VCaP (cell line): ENCODE measurements around the gene CDC42.

Experiments
- H3K27ac ChIP-seq: fragments of 450-650 bp; 2 replicates; pipeline ENCODE4 v1.5.1; 2017
- CTCF ChIP-seq: fragments of 450-650 bp; conservative IDR thresholded peaks from 2 replicates; pipeline ENCODE4 v1.5.1; 2017; ENCODE audit warnings: mild to moderate bottlenecking, moderate library complexity

Gene CDC42

GRCh38 chr1:22139817-22140216 is 87.3 kb downstream of the CDC42 start:
- TF ChIP-seq CTCF = no peak
- no peak overlapping the region for H3K27ac ChIP-seq
